HEK293T (cell line): Measurements from ENCODE around the gene IPMK.

Source experiments
- ARNT ChIP-seq: fragments of 450-650 bp; IDR thresholded peaks from 2 replicates; pipeline ENCODE4 v1.6.1; 2017; ENCODE audit warnings: mild to moderate bottlenecking
- BHLHE40 ChIP-seq: fragments of 450-650 bp; IDR thresholded peaks from 2 replicates; pipeline ENCODE4 v1.6.1; 2016; ENCODE audit warnings: mild to moderate bottlenecking, moderate library complexity, borderline replicate concordance
- FOXA1 ChIP-seq: fragments of 450-650 bp; IDR thresholded peaks from 2 replicates; pipeline ENCODE4 v1.6.1; 2016; ENCODE audit warnings: mild to moderate bottlenecking
- FOXK2 ChIP-seq: fragments of 450-650 bp; IDR thresholded peaks from 2 replicates; pipeline ENCODE4 v1.6.1; 2016; ENCODE audit warnings: mild to moderate bottlenecking
- FOXM1 ChIP-seq: fragments of 450-650 bp; IDR thresholded peaks from 2 replicates; pipeline ENCODE4 v1.6.1; 2017; ENCODE audit warnings: mild to moderate bottlenecking, borderline replicate concordance
- L3MBTL2 ChIP-seq: fragments of 450-650 bp; conservative IDR thresholded peaks from 2 replicates; pipeline ENCODE4 v1.6.1; 2016; ENCODE audit warnings: mild to moderate bottlenecking
- NFRKB ChIP-seq: fragments of 450-650 bp; IDR thresholded peaks from 2 replicates; pipeline ENCODE4 v1.6.1; 2016; ENCODE audit warnings: mild to moderate bottlenecking, moderate library complexity
- SUZ12 ChIP-seq: fragments of 450-650 bp; IDR thresholded peaks from 2 replicates; pipeline ENCODE4 v1.6.1; 2016; ENCODE audit warnings: mild to moderate bottlenecking

- TF ChIP-seq ARNT (no peak), BHLHE40 (no peak), FOXA1 (no peak), L3MBTL2 (no peak), FOXK2 (no peak), NFRKB (no peak), FOXM1 (no peak), SUZ12 (no peak)
Measured at GRCh38 chr10:58175990-58176900, 91.4 kb downstream of the IPMK start.
